Osteoblast (primary cell): Measurements from ENCODE around the gene TOPORS. TPM values are rescaled to one million over a fixed set of nuclear protein-coding genes. Genes with fewer than 3 reads are reported as not detected.

ENCODE experiments used
- DNase-seq: peaks from one replicate; pipeline ENCODE4 v3.0.0; 2011; ENCODE audit warnings: low spot score, mixed read lengths; ENCODE audit not compliant: insufficient read length; ENCODE audit errors: missing footprints
- H2AFZ ChIP-seq: 2 replicates; pipeline ENCODE4 v1.6.0; 2011; ENCODE audit warnings: mild to moderate bottlenecking, low read length
- H3K27ac ChIP-seq: 2 replicates; pipeline ENCODE4 v1.5.1; 2011; ENCODE audit warnings: mild to moderate bottlenecking, low read depth, low read length, moderate library complexity
- H3K27me3 ChIP-seq: 2 replicates; pipeline ENCODE4 v1.6.0; 2012; ENCODE audit warnings: mild to moderate bottlenecking, control low read depth, inconsistent platforms, low read length, moderate library complexity; ENCODE audit not compliant: insufficient read depth
- H3K36me3 ChIP-seq: 2 replicates; pipeline ENCODE4 v1.5.1; 2011; ENCODE audit warnings: mild to moderate bottlenecking, low read length, control low read depth, moderate library complexity; ENCODE audit not compliant: insufficient read depth
- H3K4me1 ChIP-seq: 2 replicates; pipeline ENCODE4 v1.5.1; 2011; ENCODE audit warnings: mild to moderate bottlenecking, low read length, control low read depth, moderate library complexity; ENCODE audit not compliant: insufficient read depth
- H3K4me2 ChIP-seq: 2 replicates; pipeline ENCODE4 v1.6.0; 2011; ENCODE audit warnings: mild to moderate bottlenecking, low read length; ENCODE audit not compliant: insufficient read depth
- H3K4me3 ChIP-seq: fragments of 200-600 bp; sonication (generic); 3 replicates; pipeline ENCODE4 v1.5.1; 2012; ENCODE audit warnings: mild to moderate bottlenecking, low read length, inconsistent platforms; ENCODE audit not compliant: insufficient read depth
- H3K79me2 ChIP-seq: 2 replicates; pipeline ENCODE4 v1.6.0; 2012; ENCODE audit warnings: mild to moderate bottlenecking, low read length, control low read depth, inconsistent platforms; ENCODE audit not compliant: insufficient read depth
- H3K9me3 ChIP-seq: 2 replicates; pipeline ENCODE4 v1.5.1; 2011; ENCODE audit warnings: low read depth, low read length, control low read depth
- H4K20me1 ChIP-seq: 2 replicates; pipeline ENCODE4 v1.6.0; 2012; ENCODE audit warnings: mild to moderate bottlenecking, low read length, control low read depth; ENCODE audit not compliant: insufficient read depth
- total RNA-seq: library from RNA; depleted of rRNA; stranded (reverse); fragments of >200 nt; gene quantifications from 2 replicates; pipeline ENCODE4 v1.2.3, GENCODE V29; 2012
- TF ChIP-seq, protein P1 (sequence below): IDR thresholded peaks from 2 replicates; pipeline ENCODE4 v1.5.1; 2011; ENCODE audit warnings: mild to moderate bottlenecking, low read depth, low read length, moderate library complexity; ENCODE audit errors: extremely low read depth

TOPORS gene
- total RNA-seq, 1 donor = 33.7 TPM

DNA sequence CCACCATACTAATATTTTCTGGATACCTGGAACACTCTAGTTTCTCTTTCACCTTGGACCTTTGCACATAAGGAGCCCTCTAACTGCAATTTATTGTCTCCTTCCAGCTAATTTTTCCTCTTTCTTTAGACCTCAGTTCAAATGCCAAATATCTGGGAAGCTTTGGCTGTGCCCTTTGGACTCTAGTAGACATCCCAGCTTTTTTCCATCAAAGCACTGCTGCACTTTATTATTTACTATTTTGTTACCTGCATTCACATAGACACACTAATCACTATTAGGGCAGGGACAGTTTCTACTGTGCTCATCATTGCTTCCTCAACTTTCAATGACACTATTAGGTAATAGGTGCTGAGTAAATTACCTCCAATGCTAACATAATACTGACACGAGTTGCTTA, 28.5 kb downstream of the TOPORS start:
- Histone ChIP-seq H3K36me3 (no peaks in the 10 kb centered on the region), H3K4me3 (no peak overlapping the region), H2AFZ (no peak overlapping the region), H3K9me3 (no peaks in the 10 kb centered on the region), H4K20me1 (no peaks in the 10 kb centered on the region), H3K27ac (no peak overlapping the region), H3K79me2 (peaks cover 29% of the 10 kb centered on the region), H3K4me1 (peaks cover 9% of the 10 kb centered on the region), H3K27me3 (no peaks in the 10 kb centered on the region), H3K4me2 (no peak overlapping the region)
- TF ChIP-seq, protein P1, sequence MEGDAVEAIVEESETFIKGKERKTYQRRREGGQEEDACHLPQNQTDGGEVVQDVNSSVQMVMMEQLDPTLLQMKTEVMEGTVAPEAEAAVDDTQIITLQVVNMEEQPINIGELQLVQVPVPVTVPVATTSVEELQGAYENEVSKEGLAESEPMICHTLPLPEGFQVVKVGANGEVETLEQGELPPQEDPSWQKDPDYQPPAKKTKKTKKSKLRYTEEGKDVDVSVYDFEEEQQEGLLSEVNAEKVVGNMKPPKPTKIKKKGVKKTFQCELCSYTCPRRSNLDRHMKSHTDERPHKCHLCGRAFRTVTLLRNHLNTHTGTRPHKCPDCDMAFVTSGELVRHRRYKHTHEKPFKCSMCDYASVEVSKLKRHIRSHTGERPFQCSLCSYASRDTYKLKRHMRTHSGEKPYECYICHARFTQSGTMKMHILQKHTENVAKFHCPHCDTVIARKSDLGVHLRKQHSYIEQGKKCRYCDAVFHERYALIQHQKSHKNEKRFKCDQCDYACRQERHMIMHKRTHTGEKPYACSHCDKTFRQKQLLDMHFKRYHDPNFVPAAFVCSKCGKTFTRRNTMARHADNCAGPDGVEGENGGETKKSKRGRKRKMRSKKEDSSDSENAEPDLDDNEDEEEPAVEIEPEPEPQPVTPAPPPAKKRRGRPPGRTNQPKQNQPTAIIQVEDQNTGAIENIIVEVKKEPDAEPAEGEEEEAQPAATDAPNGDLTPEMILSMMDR = no peak
- DNase-seq = no peak

DNA sequence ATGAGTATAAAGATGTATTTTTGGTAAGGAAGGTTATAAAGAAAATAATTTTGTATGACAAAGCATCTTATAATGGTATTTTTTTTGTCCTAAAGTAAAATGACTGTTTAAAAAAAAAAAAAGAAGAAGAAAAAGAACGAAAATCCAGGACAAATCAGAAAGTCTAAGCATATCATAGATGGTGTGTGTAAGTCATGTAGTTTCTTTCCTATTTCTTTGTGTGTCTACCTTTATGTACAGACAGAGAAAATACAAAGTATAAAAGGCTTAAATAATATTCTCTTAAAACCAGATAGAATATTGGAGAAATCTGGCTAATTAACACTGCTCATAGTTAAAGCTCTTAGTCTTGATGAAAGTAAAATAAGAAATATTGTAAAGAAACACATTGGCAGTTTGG, 34.1 kb downstream of the TOPORS start:
- Histone ChIP-seq H3K79me2 (peaks cover 12% of the 10 kb centered on the region), H3K9me3 (no peaks in the 10 kb centered on the region), H2AFZ (no peak overlapping the region), H3K4me1 (no peaks in the 10 kb centered on the region), H3K4me3 (no peak overlapping the region), H3K36me3 (no peaks in the 10 kb centered on the region), H3K4me2 (no peak overlapping the region), H4K20me1 (no peaks in the 10 kb centered on the region), H3K27ac (no peak overlapping the region), H3K27me3 (no peaks in the 10 kb centered on the region)
- DNase-seq = no peak
- TF ChIP-seq, protein P1 = no peak

DNA sequence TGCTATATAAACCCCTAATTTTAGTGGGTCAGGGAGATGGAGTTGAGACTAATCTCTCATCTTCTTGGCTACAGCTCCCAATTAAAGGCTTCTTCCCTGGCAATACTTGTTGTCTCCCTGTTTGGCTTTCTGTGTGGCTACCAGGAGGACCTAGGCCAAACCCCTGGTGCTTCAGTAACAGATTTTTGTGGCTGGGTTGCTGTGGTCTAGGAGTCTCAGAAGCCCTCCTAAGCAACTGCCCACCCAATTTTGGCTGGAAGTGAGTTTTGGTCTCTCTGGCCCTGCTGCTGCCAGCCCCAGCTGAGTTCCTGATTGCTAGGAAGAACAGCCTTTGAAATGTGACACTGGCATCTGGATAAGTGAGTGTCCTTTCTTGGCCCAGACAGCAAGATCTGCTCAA, 36.1 kb downstream of the TOPORS start:
- no peaks in the 10 kb centered on the region for H3K4me1 ChIP-seq
- no peaks in the 10 kb centered on the region for H3K9me3 ChIP-seq
- DNase-seq = no peak
- no peak overlapping the region for H3K4me3 ChIP-seq
- peaks cover 5% of the 10 kb centered on the region for H3K79me2 ChIP-seq
- H3K27me3 ChIP-seq = no peaks in the 10 kb centered on the region
- H3K27ac ChIP-seq = no peak overlapping the region
- H3K4me2 ChIP-seq = no peak overlapping the region
- H4K20me1 ChIP-seq = no peaks in the 10 kb centered on the region
- H3K36me3 ChIP-seq = no peaks in the 10 kb centered on the region
- H2AFZ ChIP-seq = no peak overlapping the region
- TF ChIP-seq, protein P1 = no peak

DNA sequence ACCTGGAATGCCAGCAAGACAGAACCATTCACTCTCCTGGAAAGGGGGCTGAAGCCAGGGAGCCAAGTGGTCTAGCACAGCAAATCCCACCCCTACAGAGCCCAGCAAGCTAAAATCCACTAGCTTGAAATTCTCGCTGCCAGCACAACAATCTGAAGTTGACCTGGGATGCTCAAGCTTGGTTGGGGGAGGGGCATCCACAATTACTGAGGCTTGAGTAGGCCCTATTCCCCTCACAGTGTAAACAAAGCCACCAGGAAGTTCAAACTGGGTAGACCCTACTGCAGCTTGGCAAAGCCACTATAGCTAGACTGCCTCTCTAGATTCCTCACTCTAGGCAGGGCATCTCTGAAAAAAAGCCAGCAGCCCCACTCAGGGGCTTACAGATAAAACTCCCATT, 43.7 kb downstream of the TOPORS start:
- TF ChIP-seq, protein P1 = no peak
- no peak for DNase-seq
- no peaks in the 10 kb centered on the region for H3K27me3 ChIP-seq

More for the DNA sequence above, 43.7 kb downstream of the TOPORS start:
- H3K4me2 ChIP-seq = no peak overlapping the region
- H3K36me3 ChIP-seq = no peaks in the 10 kb centered on the region
- no peaks in the 10 kb centered on the region for H3K9me3 ChIP-seq
- no peak overlapping the region for H2AFZ ChIP-seq
- no peaks in the 10 kb centered on the region for H4K20me1 ChIP-seq
- no peaks in the 10 kb centered on the region for H3K79me2 ChIP-seq
- H3K4me1 ChIP-seq = no peaks in the 10 kb centered on the region
- no peak overlapping the region for H3K27ac ChIP-seq
- no peak overlapping the region for H3K4me3 ChIP-seq
